CD4-positive, alpha-beta T cell (primary cell): Measurements from ENCODE around the gene MMGT1. TPM values are rescaled to one million over a fixed set of nuclear protein-coding genes. Genes with fewer than 3 reads are reported as not detected.
"Not testable (repeated sequence)": the region's sequence is repeated elsewhere in the genome, so short reads cannot be mapped to it uniquely, and the experiment has no call there.

ENCODE experiments used
- ATAC-seq: fragments of 200-7000 bp; cut with Tn5 transposase; one replicate; pipeline ENCODE4 v1.10.0; 2022; ENCODE audit warnings: mild to moderate bottlenecking; ENCODE audit not compliant: poor library complexity
- CTCF ChIA-PET: fragments of 350-600 bp; sonication (Branson Sonifier 250); formaldehyde crosslinking; loops from one replicate; lab custom pipeline; 2021; ENCODE audit warnings: antibody characterized with exemption, inconsistent platforms; lab: Charles Lee
- POLR2A ChIA-PET: fragments of 350-600 bp; sonication (Branson Sonifier 250); formaldehyde crosslinking; loops from one replicate; lab custom pipeline; 2021; ENCODE audit warnings: antibody characterized with exemption, inconsistent platforms; lab: Charles Lee
- DNase-seq, 14 experiments: peaks; one replicate each; pipeline ENCODE4 v3.0.0-alpha.2; 2013 to 2020; ENCODE audit warnings: mixed read lengths in 2 of 14
- H3K27ac ChIP-seq, 2 donors: one replicate each; pipeline versions ENCODE4 v1.5.1 to v1.7.0; 2013; ENCODE audit warnings: low read length in 2 of 2, low read depth in 1 of 2, mild to moderate bottlenecking in 1 of 2
- H3K27me3 ChIP-seq, 2 experiments: 1 replicate in 1 of 2; 2 replicates in 1 of 2; pipeline versions ENCODE4 v1.6.1 to v1.7.0; 2013; ENCODE audit warnings: low read length in 2 of 2, control low read depth in 1 of 2, mild to moderate bottlenecking in 1 of 2, moderate library complexity in 1 of 2; ENCODE audit not compliant: insufficient read depth in 2 of 2, control insufficient read depth in 1 of 2
- H3K36me3 ChIP-seq: one replicate; pipeline ENCODE4 v1.6.1; 2013; ENCODE audit warnings: low read length, control low read depth; ENCODE audit not compliant: insufficient read depth
- H3K4me1 ChIP-seq: one replicate; pipeline ENCODE4 v1.6.1; 2013; ENCODE audit warnings: low read length, control low read depth; ENCODE audit not compliant: insufficient read depth
- H3K4me3 ChIP-seq: one replicate; pipeline ENCODE4 v1.5.1; 2013; ENCODE audit warnings: mild to moderate bottlenecking, low read length, moderate library complexity
- H3K9me3 ChIP-seq, 2 experiments: 1 replicate in 1 of 2; 2 replicates in 1 of 2; pipeline versions ENCODE4 v1.6.1 to v1.7.0; 2013; ENCODE audit warnings: low read length in 2 of 2, mild to moderate bottlenecking in 2 of 2, control low read depth in 1 of 2, moderate library complexity in 1 of 2; ENCODE audit not compliant: control insufficient read depth in 1 of 2, insufficient read depth in 1 of 2
- H3K27ac Mint-ChIP-seq: one replicate; pipeline ENCODE4 v1.8.0; 2020; ENCODE audit warnings: mixed read lengths
- H3K27me3 Mint-ChIP-seq: one replicate; pipeline ENCODE4 v1.8.0; 2021; ENCODE audit warnings: mixed read lengths
- H3K36me3 Mint-ChIP-seq: one replicate; pipeline ENCODE4 v1.8.0; 2021; ENCODE audit warnings: low read depth, mixed read lengths
- H3K4me1 Mint-ChIP-seq: one replicate; pipeline ENCODE4 v1.8.0; 2021; ENCODE audit warnings: low read depth, mixed read lengths
- H3K4me3 Mint-ChIP-seq: one replicate; pipeline ENCODE4 v1.8.0; 2020; ENCODE audit warnings: mild to moderate bottlenecking, mixed read lengths
- H3K9me3 Mint-ChIP-seq: one replicate; pipeline ENCODE4 v1.8.0; 2020; ENCODE audit warnings: mixed read lengths
- CTCF ChIP-seq: fragments of 200-600 bp; IDR thresholded peaks from one replicate; pipeline ENCODE4 v1.8.0; 2022; ENCODE audit warnings: antibody characterized with exemption, mild to moderate bottlenecking
- intact Hi-C, 2 experiments: fragments of 100-400 bp; cut with DNase I in 1 of 2; cut with micrococcal nuclease in 1 of 2; formaldehyde crosslinking; loops; one replicate each; pipeline versions ENCODE4 v1.15.1 to v1.9.0; 2023 to 2025; cut with DNase I, micrococcal nuclease
- total RNA-seq, 174 experiments: library from RNA in 2 of 174; stranded (reverse) in 2 of 174; gene quantifications; one replicate each; pipeline ENCODE4 v1.2.3 and lab custom pipeline; 2021 to 2026

Gene MMGT1
- total RNA-seq, 2 experiments from 2014 or later = 36.4 to 37.0 TPM

GRCh38 chrX:135927897-135928296 is 45.9 kb downstream of the MMGT1 start:
- Histone ChIP-seq H3K9me3 (no peaks in the 10 kb centered on the region), H3K27ac (no peak overlapping the region), H3K27me3 (no peaks in the 10 kb centered on the region), H3K36me3 (no peaks in the 10 kb centered on the region), H3K4me3 (no peak overlapping the region), H3K4me1 (no peaks in the 10 kb centered on the region)
- Mint-ChIP-seq H3K27me3 (no peaks in the 10 kb centered on the region), H3K4me1 (no peaks in the 10 kb centered on the region), H3K9me3 (no peaks in the 10 kb centered on the region), H3K27ac (no peak overlapping the region), H3K36me3 (no peaks in the 10 kb centered on the region), H3K4me3 (no peak overlapping the region)
- no peak for DNase-seq
- ATAC-seq = no peak
- ChIA-PET POLR2A (no interaction called here), CTCF (no interaction called here)
- TF ChIP-seq CTCF = no peak
- intact Hi-C loops = no loop called here

GRCh38 chrX:135923353-135923752 is 50.4 kb downstream of the MMGT1 start:
- Mint-ChIP-seq H3K9me3 (no peaks in the 10 kb centered on the region), H3K27ac (no peak overlapping the region), H3K27me3 (no peaks in the 10 kb centered on the region), H3K4me3 (no peak overlapping the region), H3K4me1 (no peaks in the 10 kb centered on the region), H3K36me3 (no peaks in the 10 kb centered on the region)
- no peaks in the 10 kb centered on the region for H3K36me3 ChIP-seq
- no peaks in the 10 kb centered on the region for H3K4me1 ChIP-seq
- H3K4me3 ChIP-seq = no peak overlapping the region
- ATAC-seq = no peak
- POLR2A ChIA-PET = no interaction called here
- CTCF ChIA-PET = no interaction called here
- no peaks in the 10 kb centered on the region for H3K27me3 ChIP-seq
- no peak overlapping the region for H3K27ac ChIP-seq
- H3K9me3 ChIP-seq = no peaks in the 10 kb centered on the region
- TF ChIP-seq CTCF = no peak
- intact Hi-C loops = no loop called here
- no peak for DNase-seq

GRCh38 chrX:135920516-135920915 is 53.3 kb downstream of the MMGT1 start:
- H3K27ac Mint-ChIP-seq, H3K36me3 ChIP-seq, CTCF ChIA-PET, POLR2A ChIA-PET, H3K27me3 ChIP-seq, H3K4me1 ChIP-seq, H3K9me3 Mint-ChIP-seq, DNase-seq, H3K4me3 Mint-ChIP-seq, H3K4me3 ChIP-seq, H3K27ac ChIP-seq, H3K27me3 Mint-ChIP-seq, H3K9me3 ChIP-seq, H3K4me1 Mint-ChIP-seq, H3K36me3 Mint-ChIP-seq, ATAC-seq, intact Hi-C loops: not testable (repeated sequence)

GRCh38 chrX:135914404-135914803 is 59.4 kb downstream of the MMGT1 start:
- POLR2A ChIA-PET = no interaction called here
- no peak for ATAC-seq
- H3K27ac ChIP-seq = no peak overlapping the region

More at GRCh38 chrX:135914404-135914803, 59.4 kb downstream of the MMGT1 start:
- no peak for DNase-seq
- Mint-ChIP-seq H3K27ac (no peak overlapping the region), H3K4me1 (no peaks in the 10 kb centered on the region), H3K4me3 (no peak overlapping the region), H3K27me3 (no peaks in the 10 kb centered on the region), H3K9me3 (no peaks in the 10 kb centered on the region), H3K36me3 (no peaks in the 10 kb centered on the region)
- Histone ChIP-seq H3K27me3 (no peaks in the 10 kb centered on the region), H3K4me3 (no peak overlapping the region), H3K36me3 (no peaks in the 10 kb centered on the region), H3K4me1 (no peaks in the 10 kb centered on the region), H3K9me3 (no peaks in the 10 kb centered on the region)
- intact Hi-C loops = no loop called here
- TF ChIP-seq CTCF = no peak
- CTCF ChIA-PET = no interaction called here
